Ishikawa (cell line): Measurements from ENCODE around the gene RPTOR.
A peak's percentile ranks its signal among the peaks of the same experiment; 100 is the strongest.

ENCODE experiments used
- CEBPB ChIP-seq: IDR thresholded peaks from 2 replicates; pipeline ENCODE4 v1.6.1; 2012
- CREB1 ChIP-seq: IDR thresholded peaks from 2 replicates; pipeline ENCODE4 v1.6.1; 2012; ENCODE audit warnings: low read depth
- EGR1 ChIP-seq: IDR thresholded peaks from 2 replicates; pipeline ENCODE4 v1.6.1; 2012
- EP300 ChIP-seq: IDR thresholded peaks from 2 replicates; pipeline ENCODE4 v1.6.1; 2012; ENCODE audit warnings: borderline replicate concordance
- FOXM1 ChIP-seq: IDR thresholded peaks from 2 replicates; pipeline ENCODE4 v1.6.1; 2012; ENCODE audit warnings: low read depth, borderline replicate concordance
- MAX ChIP-seq: IDR thresholded peaks from 2 replicates; pipeline ENCODE4 v1.6.1; 2012
- NFIC ChIP-seq: IDR thresholded peaks from 2 replicates; pipeline ENCODE4 v1.6.1; 2012
- RAD21 ChIP-seq: IDR thresholded peaks from 2 replicates; pipeline ENCODE4 v1.6.1; 2012; ENCODE audit warnings: low read depth
- TAF1 ChIP-seq: IDR thresholded peaks from 2 replicates; pipeline ENCODE4 v1.6.1; 2012; ENCODE audit warnings: low read depth, mild to moderate bottlenecking
- TCF12 ChIP-seq: IDR thresholded peaks from 2 replicates; pipeline ENCODE4 v1.6.1; 2012; ENCODE audit warnings: low read depth
- TEAD4 ChIP-seq: IDR thresholded peaks from 2 replicates; pipeline ENCODE4 v1.6.1; 2012
- YY1 ChIP-seq: IDR thresholded peaks from 2 replicates; pipeline ENCODE4 v1.6.1; 2012; ENCODE audit warnings: low read depth
- ZBTB7A ChIP-seq: IDR thresholded peaks from 2 replicates; pipeline ENCODE4 v1.6.1; 2012; ENCODE audit warnings: low read depth
- TF ChIP-seq, protein P1 (sequence below): IDR thresholded peaks from 2 replicates; pipeline ENCODE4 v1.6.1; 2012
- TF ChIP-seq, protein P2 (sequence below): IDR thresholded peaks from 2 replicates; pipeline ENCODE4 v1.6.1; 2012; ENCODE audit warnings: low read depth, mild to moderate bottlenecking

The RPTOR gene

GRCh38 chr17:80930335-80931279, 386.0 kb downstream of the RPTOR start:
- no peak for TF ChIP-seq NFIC
- no peak for TF ChIP-seq FOXM1
- no peak for TF ChIP-seq YY1
- no peak for TF ChIP-seq RAD21
- TF ChIP-seq EP300: no peak
- TF ChIP-seq ZBTB7A: no peak
- TF ChIP-seq TAF1: no peak
- no peak for TF ChIP-seq CREB1
- TF ChIP-seq TEAD4: no peak
- TF ChIP-seq, protein P1, sequence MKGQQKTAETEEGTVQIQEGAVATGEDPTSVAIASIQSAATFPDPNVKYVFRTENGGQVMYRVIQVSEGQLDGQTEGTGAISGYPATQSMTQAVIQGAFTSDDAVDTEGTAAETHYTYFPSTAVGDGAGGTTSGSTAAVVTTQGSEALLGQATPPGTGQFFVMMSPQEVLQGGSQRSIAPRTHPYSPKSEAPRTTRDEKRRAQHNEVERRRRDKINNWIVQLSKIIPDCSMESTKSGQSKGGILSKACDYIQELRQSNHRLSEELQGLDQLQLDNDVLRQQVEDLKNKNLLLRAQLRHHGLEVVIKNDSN: no peak
- TF ChIP-seq EGR1: no peak
- TF ChIP-seq CEBPB: no peak
- TF ChIP-seq, protein P2, sequence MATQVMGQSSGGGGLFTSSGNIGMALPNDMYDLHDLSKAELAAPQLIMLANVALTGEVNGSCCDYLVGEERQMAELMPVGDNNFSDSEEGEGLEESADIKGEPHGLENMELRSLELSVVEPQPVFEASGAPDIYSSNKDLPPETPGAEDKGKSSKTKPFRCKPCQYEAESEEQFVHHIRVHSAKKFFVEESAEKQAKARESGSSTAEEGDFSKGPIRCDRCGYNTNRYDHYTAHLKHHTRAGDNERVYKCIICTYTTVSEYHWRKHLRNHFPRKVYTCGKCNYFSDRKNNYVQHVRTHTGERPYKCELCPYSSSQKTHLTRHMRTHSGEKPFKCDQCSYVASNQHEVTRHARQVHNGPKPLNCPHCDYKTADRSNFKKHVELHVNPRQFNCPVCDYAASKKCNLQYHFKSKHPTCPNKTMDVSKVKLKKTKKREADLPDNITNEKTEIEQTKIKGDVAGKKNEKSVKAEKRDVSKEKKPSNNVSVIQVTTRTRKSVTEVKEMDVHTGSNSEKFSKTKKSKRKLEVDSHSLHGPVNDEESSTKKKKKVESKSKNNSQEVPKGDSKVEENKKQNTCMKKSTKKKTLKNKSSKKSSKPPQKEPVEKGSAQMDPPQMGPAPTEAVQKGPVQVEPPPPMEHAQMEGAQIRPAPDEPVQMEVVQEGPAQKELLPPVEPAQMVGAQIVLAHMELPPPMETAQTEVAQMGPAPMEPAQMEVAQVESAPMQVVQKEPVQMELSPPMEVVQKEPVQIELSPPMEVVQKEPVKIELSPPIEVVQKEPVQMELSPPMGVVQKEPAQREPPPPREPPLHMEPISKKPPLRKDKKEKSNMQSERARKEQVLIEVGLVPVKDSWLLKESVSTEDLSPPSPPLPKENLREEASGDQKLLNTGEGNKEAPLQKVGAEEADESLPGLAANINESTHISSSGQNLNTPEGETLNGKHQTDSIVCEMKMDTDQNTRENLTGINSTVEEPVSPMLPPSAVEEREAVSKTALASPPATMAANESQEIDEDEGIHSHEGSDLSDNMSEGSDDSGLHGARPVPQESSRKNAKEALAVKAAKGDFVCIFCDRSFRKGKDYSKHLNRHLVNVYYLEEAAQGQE: no peak
- TF ChIP-seq TCF12: no peak
- TF ChIP-seq MAX: no peak

DNA sequence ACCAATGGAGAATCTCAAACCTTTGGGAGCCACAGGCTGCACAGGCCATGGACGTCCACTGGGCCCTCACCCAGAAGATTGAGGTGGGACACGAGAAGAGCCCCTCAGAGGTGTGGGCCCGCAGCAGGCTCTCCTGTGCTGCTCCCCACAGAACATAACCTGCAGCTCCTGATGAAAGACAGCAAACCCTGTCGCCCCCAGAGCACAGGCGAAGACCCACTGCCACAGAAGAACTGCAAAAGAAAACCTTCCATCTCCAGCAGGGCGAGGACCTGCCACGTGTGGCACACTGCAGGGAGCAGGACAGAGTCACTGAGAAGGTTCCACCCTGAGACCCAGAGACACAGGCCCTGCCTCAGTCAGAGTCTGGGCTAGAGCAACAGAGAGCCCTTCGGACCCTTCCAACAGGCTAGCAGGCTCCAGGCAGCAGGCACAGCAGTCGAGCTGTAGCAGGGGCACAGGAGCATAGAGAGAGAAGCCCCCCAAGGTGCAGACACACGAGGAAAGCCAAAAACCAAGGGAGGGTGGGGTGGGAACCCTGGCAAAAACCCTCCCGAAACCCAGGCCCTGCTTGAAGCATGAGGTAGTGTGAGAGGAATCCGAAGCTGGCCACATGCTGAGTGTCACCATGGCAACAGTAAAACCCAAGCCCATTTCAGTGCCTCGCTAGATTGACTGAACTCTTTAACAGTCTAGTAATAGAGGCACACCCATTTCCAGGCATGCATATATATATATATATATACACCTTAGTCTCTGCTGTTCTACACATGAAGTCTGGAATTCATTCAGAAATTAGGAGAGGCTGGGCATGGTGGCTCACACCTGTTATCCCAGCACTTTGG, 387.0 kb downstream of the RPTOR start:
- TF ChIP-seq YY1 (no peak), CEBPB (no peak), EGR1 (no peak), TCF12 (no peak), TEAD4 (peak; percentile 62; the same call in 1 of the 2 replicates)
- TF ChIP-seq, protein P2: no peak
- TF ChIP-seq, protein P1: 0 out of 2 replicates have a peak, but pooled peaks have one; percentile 12

GRCh38 chr17:80935526-80935925, 390.9 kb downstream of the RPTOR start:
- no peak for TF ChIP-seq TCF12
- no peak for TF ChIP-seq ZBTB7A
- no peak for TF ChIP-seq MAX
- TF ChIP-seq CREB1: no peak
- TF ChIP-seq TAF1: no peak
- no peak for TF ChIP-seq FOXM1
- no peak for TF ChIP-seq YY1
- TF ChIP-seq EP300: no peak

DNA sequence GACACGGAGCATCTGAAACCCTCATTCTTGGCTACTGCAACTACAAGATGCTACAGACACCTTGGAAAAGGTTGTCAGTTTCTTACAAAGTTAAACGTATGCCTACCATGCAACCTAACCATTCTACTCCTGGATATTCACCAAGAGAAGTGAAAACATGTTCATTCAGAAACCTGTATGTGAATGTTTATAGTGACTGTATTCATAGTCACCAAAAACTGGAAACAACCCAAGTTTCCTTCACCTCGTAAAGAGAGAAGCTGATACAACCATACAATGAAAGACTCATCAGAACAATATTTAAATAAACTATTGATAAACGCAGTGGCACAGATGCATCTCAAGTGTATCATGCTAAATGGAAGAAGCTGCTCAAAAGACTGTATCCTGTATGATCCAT, 391.6 kb downstream of the RPTOR start:
- TF ChIP-seq RAD21: no peak
- no peak for TF ChIP-seq CREB1
- no peak for TF ChIP-seq TEAD4
- TF ChIP-seq, protein P1: no peak
- TF ChIP-seq EP300: no peak
- TF ChIP-seq NFIC: no peak
- TF ChIP-seq, protein P2: no peak
- TF ChIP-seq FOXM1: no peak
- TF ChIP-seq MAX: no peak
- TF ChIP-seq TAF1: no peak
- TF ChIP-seq TCF12: no peak
- no peak for TF ChIP-seq CEBPB
- no peak for TF ChIP-seq YY1
- TF ChIP-seq ZBTB7A: no peak
- no peak for TF ChIP-seq EGR1
